CD4-positive, CD25-positive, alpha-beta regulatory T cell (primary cell): ENCODE results near the gene CPLX4. TPM values are rescaled to one million over a fixed set of nuclear protein-coding genes. Genes with fewer than 3 reads are reported as not detected.

ENCODE experiments used
- polyA plus RNA-seq, 4 donors: library from polyadenylated mRNA; unstranded; fragments of 300-500 nt; fragmentation: Illumina TruSeq; gene quantifications; one replicate each; pipeline ENCODE4 v1.2.3, GENCODE V29; 2021
- total RNA-seq: library from RNA; stranded (reverse); gene quantifications from one replicate; pipeline ENCODE4 v1.2.3, GENCODE V29; 2022

The CPLX4 gene
- total and polyA plus RNA-seq, 5 donors from 2014 or later, result not detected

Other genes with a start within 250 kb of the CPLX4 start
- gene SEC11C, start 178.8 kb downstream of the CPLX4 start, total RNA-seq, result 80.4 TPM
- gene SEC11C, start 178.8 kb downstream of the CPLX4 start, polyA plus RNA-seq, result 100 to 1,000 TPM; 180 to 279 (median 231) TPM
- not detected for gene GRP, start 98.5 kb downstream of the CPLX4 start, total RNA-seq
- gene GRP, start 98.5 kb downstream of the CPLX4 start, polyA plus RNA-seq, result not detected
- not detected for gene RAX, start 45.2 kb downstream of the CPLX4 start, total RNA-seq
- gene RAX, start 45.2 kb downstream of the CPLX4 start, polyA plus RNA-seq, result not detected
- gene LMAN1, start 40.6 kb upstream of the CPLX4 start, total RNA-seq, result 51.3 TPM
- gene LMAN1, start 40.6 kb upstream of the CPLX4 start, polyA plus RNA-seq, result 10 to 100 TPM; 25.3 to 37.4 (median 34.4) TPM